Neural crest cell (in vitro differentiated cells): ENCODE data around the gene PSMD1. TPM values are rescaled to one million over a fixed set of nuclear protein-coding genes. Genes with fewer than 3 reads are reported as not detected.

Experiments used
- DNase-seq: peaks from one replicate; pipeline ENCODE4 v3.0.0; 2021; ENCODE audit warnings: low read depth, mixed read lengths, low spot score
- H3K27ac Mint-ChIP-seq: one replicate; pipeline ENCODE4 v1.8.0; 2021; ENCODE audit warnings: mild to moderate bottlenecking, mixed read lengths; ENCODE audit not compliant: unreplicated experiment
- H3K27me3 Mint-ChIP-seq: 2 replicates; pipeline ENCODE4 v1.8.0; 2021; ENCODE audit warnings: low read depth, mild to moderate bottlenecking, mixed read lengths
- H3K36me3 Mint-ChIP-seq: 2 replicates; pipeline ENCODE4 v1.8.0; 2021; ENCODE audit warnings: low read depth, mild to moderate bottlenecking, mixed read lengths
- H3K4me1 Mint-ChIP-seq: 2 replicates; pipeline ENCODE4 v1.8.0; 2021; ENCODE audit warnings: mixed read lengths
- H3K4me3 Mint-ChIP-seq: one replicate; pipeline ENCODE4 v1.8.0; 2021; ENCODE audit warnings: mild to moderate bottlenecking, mixed read lengths
- H3K9me3 Mint-ChIP-seq: 2 replicates; pipeline ENCODE4 v1.8.0; 2021; ENCODE audit warnings: mixed read lengths
- total RNA-seq: library from RNA; stranded (reverse); gene quantifications from 2 replicates; pipeline ENCODE4 v1.2.1, GENCODE V29; 2021
- TF ChIP-seq, protein P1 (sequence below): fragments of 200-600 bp; sonication (generic); conservative IDR thresholded peaks from 2 replicates; pipeline ENCODE4 v1.5.0; 2021; ENCODE audit warnings: antibody characterized with exemption, mild to moderate bottlenecking

Gene PSMD1
- total RNA-seq, 1 donor from 2014 or later: 128 TPM

GRCh38 chr2:231212329-231212845 is 155.7 kb downstream of the PSMD1 start:
- H3K4me3 Mint-ChIP-seq: no peak overlapping the region
- H3K27me3 Mint-ChIP-seq: no peaks in the 10 kb centered on the region
- peaks cover 6% of the 10 kb centered on the region for H3K36me3 Mint-ChIP-seq
- no peak for DNase-seq
- H3K27ac Mint-ChIP-seq: no peak overlapping the region
- TF ChIP-seq, protein P1, sequence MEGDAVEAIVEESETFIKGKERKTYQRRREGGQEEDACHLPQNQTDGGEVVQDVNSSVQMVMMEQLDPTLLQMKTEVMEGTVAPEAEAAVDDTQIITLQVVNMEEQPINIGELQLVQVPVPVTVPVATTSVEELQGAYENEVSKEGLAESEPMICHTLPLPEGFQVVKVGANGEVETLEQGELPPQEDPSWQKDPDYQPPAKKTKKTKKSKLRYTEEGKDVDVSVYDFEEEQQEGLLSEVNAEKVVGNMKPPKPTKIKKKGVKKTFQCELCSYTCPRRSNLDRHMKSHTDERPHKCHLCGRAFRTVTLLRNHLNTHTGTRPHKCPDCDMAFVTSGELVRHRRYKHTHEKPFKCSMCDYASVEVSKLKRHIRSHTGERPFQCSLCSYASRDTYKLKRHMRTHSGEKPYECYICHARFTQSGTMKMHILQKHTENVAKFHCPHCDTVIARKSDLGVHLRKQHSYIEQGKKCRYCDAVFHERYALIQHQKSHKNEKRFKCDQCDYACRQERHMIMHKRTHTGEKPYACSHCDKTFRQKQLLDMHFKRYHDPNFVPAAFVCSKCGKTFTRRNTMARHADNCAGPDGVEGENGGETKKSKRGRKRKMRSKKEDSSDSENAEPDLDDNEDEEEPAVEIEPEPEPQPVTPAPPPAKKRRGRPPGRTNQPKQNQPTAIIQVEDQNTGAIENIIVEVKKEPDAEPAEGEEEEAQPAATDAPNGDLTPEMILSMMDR: no peak
- H3K9me3 Mint-ChIP-seq: no peaks in the 10 kb centered on the region
- H3K4me1 Mint-ChIP-seq: peaks cover 4% of the 10 kb centered on the region

DNA sequence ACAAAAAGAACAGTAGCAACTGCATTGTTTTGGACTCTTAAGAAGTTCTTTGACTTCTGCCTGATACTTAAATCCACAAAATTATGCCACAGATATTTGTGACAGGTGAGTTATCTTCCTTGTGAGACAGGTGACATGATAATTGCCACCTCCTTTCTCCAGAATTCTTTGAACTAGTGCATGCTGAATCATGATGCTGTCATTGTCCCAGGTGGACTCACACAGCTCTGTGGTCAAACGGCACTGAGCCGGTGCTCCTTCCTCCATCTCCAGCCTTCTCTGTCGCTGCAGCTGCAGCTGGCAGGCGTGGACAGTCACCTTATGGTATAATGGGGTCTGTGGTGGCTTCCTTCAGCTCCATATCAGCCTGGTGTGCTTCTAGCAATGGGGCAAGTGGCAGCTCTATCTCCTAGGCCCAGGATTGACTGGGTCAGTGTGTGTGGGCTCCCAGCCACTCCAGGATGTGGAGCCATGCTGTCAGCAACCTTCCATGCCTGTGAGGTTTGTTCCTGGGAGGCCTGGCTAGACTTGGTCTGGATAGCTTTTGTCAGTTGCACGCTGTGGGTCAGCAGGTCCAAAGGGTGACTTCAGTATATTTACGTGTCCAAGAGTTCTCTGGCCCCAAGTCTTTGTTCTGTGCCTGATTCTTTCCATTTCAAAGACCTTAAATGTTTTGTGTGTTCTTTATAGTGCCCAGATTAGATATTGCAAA is 157.4 kb downstream of the PSMD1 start:
- no peaks in the 10 kb centered on the region for H3K9me3 Mint-ChIP-seq
- H3K27ac Mint-ChIP-seq: no peak overlapping the region
- H3K4me3 Mint-ChIP-seq: no peak overlapping the region
- H3K27me3 Mint-ChIP-seq: no peaks in the 10 kb centered on the region
- TF ChIP-seq, protein P1: no peak
- H3K36me3 Mint-ChIP-seq: peaks cover 7% of the 10 kb centered on the region
- no peaks in the 10 kb centered on the region for H3K4me1 Mint-ChIP-seq
- DNase-seq: no peak

GRCh38 chr2:231218366-231218765 is 161.7 kb downstream of the PSMD1 start:
- H3K27me3 Mint-ChIP-seq: no peaks in the 10 kb centered on the region

GRCh38 chr2:231219289-231219688 is 162.6 kb downstream of the PSMD1 start:
- H3K4me3 Mint-ChIP-seq: no peak overlapping the region
- no peak overlapping the region for H3K27ac Mint-ChIP-seq
- H3K4me1 Mint-ChIP-seq: no peaks in the 10 kb centered on the region
- TF ChIP-seq, protein P1: no peak
- no peaks in the 10 kb centered on the region for H3K9me3 Mint-ChIP-seq
- peaks cover 19% of the 10 kb centered on the region for H3K36me3 Mint-ChIP-seq
- DNase-seq: no peak
- H3K27me3 Mint-ChIP-seq: no peaks in the 10 kb centered on the region

More at GRCh38 chr2:231218366-231218765, 161.7 kb downstream of the PSMD1 start:
- TF ChIP-seq, protein P1: no peak
- Mint-ChIP-seq H3K9me3 (no peaks in the 10 kb centered on the region), H3K4me3 (no peak overlapping the region), H3K36me3 (peaks cover 19% of the 10 kb centered on the region), H3K4me1 (no peaks in the 10 kb centered on the region), H3K27ac (no peak overlapping the region)
- no peak for DNase-seq

DNA sequence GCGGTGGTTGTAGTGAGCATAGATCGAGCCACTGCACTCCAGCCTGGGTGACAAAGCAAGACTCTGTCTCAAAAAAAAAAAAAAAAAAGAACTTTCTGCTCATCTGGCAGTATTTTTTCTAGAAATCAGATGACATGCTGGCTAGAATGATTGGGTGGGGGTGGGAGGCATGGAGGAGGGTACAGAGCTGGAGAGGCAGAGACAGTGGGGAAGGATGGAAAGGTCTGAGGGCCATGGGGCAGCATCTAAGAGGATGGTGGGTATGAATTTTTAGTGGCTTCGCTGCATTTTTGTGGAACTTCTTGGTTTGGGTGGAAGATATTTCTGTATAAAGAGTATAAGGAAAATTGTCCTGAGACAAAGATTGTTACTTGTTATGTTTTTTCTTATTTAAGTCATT is 165.1 kb downstream of the PSMD1 start:
- H3K36me3 Mint-ChIP-seq: peaks cover 15% of the 10 kb centered on the region
- no peaks in the 10 kb centered on the region for H3K9me3 Mint-ChIP-seq
- H3K27me3 Mint-ChIP-seq: no peaks in the 10 kb centered on the region
- DNase-seq: no peak
- H3K27ac Mint-ChIP-seq: no peak overlapping the region
- TF ChIP-seq, protein P1: no peak
- H3K4me3 Mint-ChIP-seq: no peak overlapping the region
- no peaks in the 10 kb centered on the region for H3K4me1 Mint-ChIP-seq

Other genes with a start within 250 kb of the PSMD1 start
- gene ITM2C, start 191.9 kb upstream of the PSMD1 start, total RNA-seq: 106 TPM in 2 replicates
- gene GPR55, start 131.6 kb upstream of the PSMD1 start, total RNA-seq: not detected in 2 replicates
- gene SPATA3, start 60.7 kb upstream of the PSMD1 start, total RNA-seq: not detected in 2 replicates
- 3.0 and 3.3 TPM in 2 replicates for gene C2orf72, start 19.3 kb upstream of the PSMD1 start, total RNA-seq
- gene HTR2B, start 68.2 kb downstream of the PSMD1 start, total RNA-seq: not detected in 2 replicates
- 35.0 and 35.2 TPM in 2 replicates for gene ARMC9, start 141.8 kb downstream of the PSMD1 start, total RNA-seq